SK-N-SH (cell line): ENCODE measurements around the gene GSG1L.

Experiments
- CTCF ChIP-seq: fragments of 200-600 bp; sonication (generic); IDR thresholded peaks from 2 replicates; pipeline ENCODE4 v1.6.1; 2017; ENCODE audit warnings: antibody characterized with exemption, mild to moderate bottlenecking, moderate library complexity
- ELF1 ChIP-seq: IDR thresholded peaks from 2 replicates; pipeline ENCODE4 v1.4.0; 2012
- EP300 ChIP-seq, 2 experiments: IDR thresholded peaks; 2 replicates each; pipeline versions ENCODE4 v1.4.0 to v1.6.1; 2012; ENCODE audit warnings: borderline replicate concordance in 1 of 2, low read depth in 1 of 2, low read length in 1 of 2
- GABPA ChIP-seq: IDR thresholded peaks from 2 replicates; pipeline ENCODE4 v1.4.0; 2012; ENCODE audit warnings: low read depth, mild to moderate bottlenecking
- JUND ChIP-seq: IDR thresholded peaks from 2 replicates; pipeline ENCODE4 v1.4.0; 2012
- MAX ChIP-seq: IDR thresholded peaks from 2 replicates; pipeline ENCODE4 v1.4.0; 2012; ENCODE audit warnings: low read depth
- MXI1 ChIP-seq: IDR thresholded peaks from 2 replicates; pipeline ENCODE4 v1.6.1; 2012; ENCODE audit warnings: mild to moderate bottlenecking, low read depth, low read length, improper control_type of control experiment
- NFIC ChIP-seq: IDR thresholded peaks from 2 replicates; pipeline ENCODE4 v1.4.0; 2012; ENCODE audit warnings: borderline replicate concordance
- REST ChIP-seq: IDR thresholded peaks from 2 replicates; pipeline ENCODE4 v1.6.1; 2012; ENCODE audit warnings: mild to moderate bottlenecking, low read depth, low read length, moderate library complexity
- RFX5 ChIP-seq: IDR thresholded peaks from 2 replicates; pipeline ENCODE4 v1.6.1; 2012; ENCODE audit warnings: mild to moderate bottlenecking, improper control_type of control experiment, low read length
- SMC3 ChIP-seq: IDR thresholded peaks from 2 replicates; pipeline ENCODE4 v1.6.1; 2012; ENCODE audit warnings: low read depth, low read length, improper control_type of control experiment
- TAF1 ChIP-seq: IDR thresholded peaks from 2 replicates; pipeline ENCODE4 v1.6.1; 2012; ENCODE audit warnings: low read depth, mild to moderate bottlenecking, low read length, moderate library complexity, borderline replicate concordance
- TEAD4 ChIP-seq: IDR thresholded peaks from 2 replicates; pipeline ENCODE4 v1.4.0; 2012; ENCODE audit warnings: mild to moderate bottlenecking, borderline replicate concordance; ENCODE audit not compliant: insufficient read depth

- TF ChIP-seq CTCF (no peak), MAX (no peak), EP300 (IDR thresholded peaks at IDR 0.05; ENCODE audit: borderline replicate concordance in 1 of 2, low read depth in 1 of 2, low read length in 1 of 2) (no peak), GABPA (no peak), NFIC (no peak), TEAD4 (no peak), ELF1 (no peak), REST (peak; percentile 97), TAF1 (no peak), JUND (no peak), MXI1 (no peak), RFX5 (no peak), SMC3 (no peak)
Observed at GRCh38 chr16:27795992-27796614, 267.4 kb downstream of the GSG1L start.
